IMR-90 (cell line): ENCODE measurements around the gene SYNRG. TPM values are rescaled to one million over a fixed set of nuclear protein-coding genes. Genes with fewer than 3 reads are reported as not detected.

ENCODE experiments used
- ATAC-seq: fragments of 200-7000 bp; cut with Tn5 transposase; 2 replicates; pipeline ENCODE4 v1.9.1; 2020; ENCODE audit warnings: low read depth, mild to moderate bottlenecking, moderate library complexity
- BruUV-seq: library from RNA; stranded (reverse); fragments of 400-500 nt; replicated peaks from 2 replicates; lab custom pipeline; 2021; lab: Mats Ljungman, UMichigan
- CTCF ChIA-PET: fragments of 300-600 bp; formaldehyde crosslinking; extraction: SDS; loops from one replicate; lab custom pipeline; 2021; ENCODE audit warnings: antibody characterized with exemption; lab: Yijun Ruan, JAX
- POLR2A ChIA-PET: fragments of 300-600 bp; sonication (Branson Sonifier 250); formaldehyde crosslinking; loops from one replicate; lab custom pipeline; 2022; ENCODE audit warnings: antibody characterized with exemption; ENCODE audit not compliant: unreplicated experiment; lab: Charles Lee
- DNase-seq: peaks from one replicate; pipeline ENCODE4 v3.0.0; 2013
- H2AFZ ChIP-seq: replicated peaks from 2 replicates; pipeline ENCODE3; 2013; ENCODE audit warnings: low read length, mild to moderate bottlenecking; ENCODE audit not compliant: poor library complexity
- H2AK5ac ChIP-seq: 2 replicates; pipeline ENCODE4 v1.6.1; 2013; ENCODE audit warnings: low read depth, low read length, inconsistent platforms
- H2AK9ac ChIP-seq: replicated peaks from 2 replicates; pipeline ENCODE3; 2013; ENCODE audit warnings: mild to moderate bottlenecking, low read depth, low read length, moderate library complexity; ENCODE audit not compliant: poor library complexity
- H2BK120ac ChIP-seq: 2 replicates; pipeline ENCODE4 v1.6.1; 2013; ENCODE audit warnings: low read depth, low read length, inconsistent platforms
- H2BK15ac ChIP-seq: 3 replicates; pipeline ENCODE4 v1.6.1; 2013; ENCODE audit warnings: low read depth, low read length, inconsistent platforms
- H2BK20ac ChIP-seq: 2 replicates; pipeline ENCODE4 v1.6.1; 2013; ENCODE audit warnings: low read depth, mild to moderate bottlenecking, inconsistent platforms, low read length, moderate library complexity
- H2BK5ac ChIP-seq: 2 replicates; pipeline ENCODE4 v1.6.1; 2013; ENCODE audit warnings: mild to moderate bottlenecking, low read depth, low read length, inconsistent platforms; ENCODE audit not compliant: poor library complexity, severe bottlenecking
- H3K14ac ChIP-seq: replicated peaks from 2 replicates; pipeline ENCODE4 v1.6.1; 2013; ENCODE audit warnings: low read depth, low read length, inconsistent platforms
- H3K18ac ChIP-seq: 2 replicates; pipeline ENCODE4 v1.6.1; 2013; ENCODE audit warnings: low read depth, low read length, control low read depth
- H3K23ac ChIP-seq: 2 replicates; pipeline ENCODE4 v1.6.1; 2013; ENCODE audit warnings: low read depth, low read length, inconsistent platforms
- H3K27ac ChIP-seq: 2 replicates; pipeline ENCODE4 v1.5.1; 2013; ENCODE audit warnings: mild to moderate bottlenecking, control low read depth, low read length; ENCODE audit not compliant: insufficient read depth
- H3K27me3 ChIP-seq: 2 replicates; pipeline ENCODE4 v1.6.1; 2013; ENCODE audit warnings: low read length; ENCODE audit not compliant: control insufficient read depth, insufficient read depth
- H3K36me3 ChIP-seq: 2 replicates; pipeline ENCODE4 v1.6.1; 2013; ENCODE audit warnings: low read length, mixed read lengths; ENCODE audit not compliant: control insufficient read depth, insufficient read depth
- H3K4ac ChIP-seq: 2 replicates; pipeline ENCODE4 v1.6.1; 2013; ENCODE audit warnings: low read depth, low read length, inconsistent platforms
- H3K4me1 ChIP-seq: 2 replicates; pipeline ENCODE4 v1.6.1; 2013; ENCODE audit warnings: low read length, mixed read lengths; ENCODE audit not compliant: control insufficient read depth, insufficient read depth
- H3K4me2 ChIP-seq: 2 replicates; pipeline ENCODE4 v1.6.1; 2013; ENCODE audit warnings: low read depth, mild to moderate bottlenecking, control low read depth, low read length, moderate library complexity
- H3K4me3 ChIP-seq: 2 replicates; pipeline ENCODE4 v1.5.1; 2013; ENCODE audit warnings: low read depth, mild to moderate bottlenecking, control low read depth, low read length, moderate library complexity; ENCODE audit not compliant: insufficient read depth
- H3K56ac ChIP-seq: 2 replicates; pipeline ENCODE4 v1.6.1; 2013; ENCODE audit warnings: low read length, inconsistent platforms; ENCODE audit not compliant: insufficient read depth; ENCODE audit errors: extremely low read depth
- H3K79me1 ChIP-seq, 2 experiments: 2 replicates each; pipeline ENCODE4 v1.6.1; 2013; ENCODE audit warnings: low read length in 2 of 2, inconsistent platforms in 1 of 2, low read depth in 1 of 2
- H3K9ac ChIP-seq: 2 replicates; pipeline ENCODE4 v1.6.1; 2013; ENCODE audit warnings: low read depth, low read length, control low read depth
- H3K9me1 ChIP-seq: 2 replicates; pipeline ENCODE4 v1.6.1; 2013; ENCODE audit warnings: low read length, inconsistent platforms; ENCODE audit not compliant: insufficient read depth
- H3K9me3 ChIP-seq: 2 replicates; pipeline ENCODE4 v1.6.1; 2013; ENCODE audit warnings: low read length; ENCODE audit not compliant: control insufficient read depth, insufficient read depth
- H4K20me1 ChIP-seq: 2 replicates; pipeline ENCODE4 v1.6.1; 2013; ENCODE audit warnings: low read length, inconsistent platforms; ENCODE audit not compliant: insufficient read depth
- H4K5ac ChIP-seq: 2 replicates; pipeline ENCODE4 v1.6.1; 2013; ENCODE audit warnings: mild to moderate bottlenecking, low read depth, low read length, control low read depth
- H4K8ac ChIP-seq, 2 experiments: 2 replicates each; pipeline ENCODE4 v1.6.1; 2013; ENCODE audit warnings: low read depth in 2 of 2, low read length in 2 of 2, control low read depth in 1 of 2, inconsistent platforms in 1 of 2
- H4K91ac ChIP-seq: 2 replicates; pipeline ENCODE4 v1.6.1; 2013; ENCODE audit warnings: low read depth, low read length, inconsistent platforms; ENCODE audit not compliant: insufficient read depth
- MAFK ChIP-seq: IDR thresholded peaks from 2 replicates; pipeline ENCODE4 v1.6.1; 2012; ENCODE audit warnings: low read depth, low read length, improper control_type of control experiment
- MXI1 ChIP-seq: IDR thresholded peaks from 2 replicates; pipeline ENCODE4 v1.6.1; 2012; ENCODE audit warnings: low read depth, mild to moderate bottlenecking, low read length, moderate library complexity, borderline replicate concordance
- WGBS, 2 experiments: methylation state at CpG; one replicate each; pipeline versions ENCODE4 v1.1.5 to v1.1.7; 2013; ENCODE audit warnings: missing lambda C conversion rate in 2 of 2; ENCODE audit not compliant: insufficient read length in 1 of 2; ENCODE audit errors: extremely low coverage in 2 of 2; 5-methylcytosine and 5-hydroxymethylcytosine counted together
- dilution Hi-C: fragments of 300-500 bp; cut with HindIII; formaldehyde crosslinking; loops from one replicate; pipeline ENCODE4 v1.14.3; 2018; ENCODE audit warnings: low sequenced_read_pairs; ENCODE audit not compliant: unreplicated experiment
- in situ Hi-C: fragments of 300-500 bp; cut with MboI; formaldehyde crosslinking; loops from 3 replicates; pipeline ENCODE4 v1.14.3; 2019; ENCODE audit warnings: low sequenced_read_pairs, inconsistent platforms, mixed read lengths
- intact Hi-C: fragments of 100-400 bp; cut with micrococcal nuclease; formaldehyde crosslinking; loops from 2 replicates; pipeline ENCODE4 v1.10.0; 2022
- polyA plus RNA-seq, 3 experiments: library from polyadenylated mRNA; depleted of rRNA; stranded (reverse); fragments of >200 nt; gene quantifications; 2 replicates each; pipeline ENCODE4 v1.2.3, GENCODE V29; 2012; ENCODE audit warnings: low replicate concordance in 1 of 3
- total RNA-seq: library from RNA; depleted of rRNA; stranded (reverse); fragments of >200 nt; gene quantifications from 2 replicates; pipeline ENCODE4 v1.2.3, GENCODE V29; 2012

Gene SYNRG
- total and polyA plus RNA-seq, 2 of the 4 experiments (the other 2 are of a cell fraction) = 11.7 to 15.2 TPM

DNA sequence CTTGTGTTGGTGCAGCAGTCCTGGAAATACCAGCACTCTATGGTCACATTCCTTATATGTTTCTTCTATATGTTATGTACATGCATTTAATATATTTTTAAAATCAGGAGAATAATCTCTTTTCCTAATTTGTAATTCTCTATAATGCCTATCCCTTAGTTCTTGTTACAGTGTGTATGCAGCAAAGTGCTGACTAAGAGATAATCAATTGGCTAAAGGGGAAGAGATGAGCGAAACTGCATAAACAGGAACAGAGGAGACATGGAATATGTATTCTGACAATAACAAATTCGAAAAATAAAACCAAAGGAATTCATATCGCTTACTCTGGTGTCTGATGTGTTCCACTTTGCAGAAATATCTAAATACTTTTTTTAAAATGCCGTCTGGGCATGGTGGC, 41.7 kb downstream of the SYNRG start:
- Histone ChIP-seq H3K4me2 (no peak overlapping the region), H2BK15ac (no peak overlapping the region), H3K9me3 (no peaks in the 10 kb centered on the region), H2AK5ac (no peak overlapping the region), H3K27me3 (no peaks in the 10 kb centered on the region), H3K79me1 (peaks cover 3 to 12% of the 10 kb centered on the region in 2 experiments; a peak in 2 of 4 replicates), H3K4me1 (no peaks in the 10 kb centered on the region; the same call in 1 of the 2 replicates), H3K27ac (no peak overlapping the region), H3K4ac (no peak overlapping the region), H2AK9ac (no peak overlapping the region), H2BK5ac (no peak overlapping the region), H3K14ac (no peak overlapping the region), H4K20me1 (peaks cover 3% of the 10 kb centered on the region; the same call in 1 of the 2 replicates), H2BK120ac (no peak overlapping the region), H3K36me3 (peaks cover 32% of the 10 kb centered on the region), H3K56ac (no peak overlapping the region), H3K9me1 (no peaks in the 10 kb centered on the region), H2AFZ (no peak overlapping the region), H3K4me3 (no peak overlapping the region), H4K5ac (no peak overlapping the region), H3K18ac (no peak overlapping the region), H4K91ac (no peak overlapping the region), H4K8ac (no peak overlapping the region), H2BK20ac (no peak overlapping the region), H3K23ac (no peak overlapping the region), H3K9ac (no peak overlapping the region)
- no peak for TF ChIP-seq MXI1
- peak; percentile 90 for TF ChIP-seq MAFK
- intact Hi-C loops (no loop called here), dilution Hi-C loops (no loop called here), in situ Hi-C loops (no loop called here)
- DNase-seq (no peak), ATAC-seq (no peak)
- no CpG with 5 or more reads among the region's 4 CpGs for WGBS, 2 experiments
- ChIA-PET POLR2A (no interaction called here), CTCF (no interaction called here)
- no TSS peak for BruUV-seq
